Measurements from ENCODE around the gene SUPT4H1. TPM values are rescaled to one million over a fixed set of nuclear protein-coding genes. Genes with fewer than 3 reads are reported as not detected.

The SUPT4H1 gene
- total and polyA plus RNA-seq, 2 donors (not counting 1 experiment from before 2014, with no cell fraction given): 30.2 to 60.1 TPM

- peaks cover 92% of the 10 kb centered on the region for H3K79me2 ChIP-seq (ENCODE audit: control insufficient read depth, insufficient read depth, low read length)
- peak overlapping the region; percentile 92 for H3K4me2 ChIP-seq (replicated peaks; ENCODE audit: low read depth, low read length, poor library complexity, severe bottlenecking)
- WGBS (ENCODE audit: insufficient coverage): 12% methylated on average over 4 of the region's 10 CpGs
- no peaks in the 10 kb centered on the region for H3K27me3 ChIP-seq (replicated peaks in 1 of 4; ENCODE audit: control extremely low read depth in 1 of 4, control insufficient read depth in 3 of 4, insufficient read depth in 4 of 4, low read length in 3 of 4)
- ChIA-PET CTCF (interaction anchor here (1.0 to 13.7 kb wide), 3 partner anchors 10 to 82 kb away, joined by 4 to 587 read pairs (median 48); partner anchors contain the start of genes RNF43 and TSPOAP1), POLR2A (interaction anchor here (0.6 to 19.3 kb wide), 8 partner anchors 5 to 609 kb away, joined by 3 to 663 read pairs (median 10); partner anchors contain the start of genes RNF43, SUPT4H1 and TSPOAP1)
- peaks cover 59 to 78% of the 10 kb centered on the region in 2 donors for H3K4me1 ChIP-seq (ENCODE audit: control insufficient read depth in 2 of 2, insufficient read depth in 2 of 2, low read length in 2 of 2)
- TF ChIP-seq, protein P1, sequence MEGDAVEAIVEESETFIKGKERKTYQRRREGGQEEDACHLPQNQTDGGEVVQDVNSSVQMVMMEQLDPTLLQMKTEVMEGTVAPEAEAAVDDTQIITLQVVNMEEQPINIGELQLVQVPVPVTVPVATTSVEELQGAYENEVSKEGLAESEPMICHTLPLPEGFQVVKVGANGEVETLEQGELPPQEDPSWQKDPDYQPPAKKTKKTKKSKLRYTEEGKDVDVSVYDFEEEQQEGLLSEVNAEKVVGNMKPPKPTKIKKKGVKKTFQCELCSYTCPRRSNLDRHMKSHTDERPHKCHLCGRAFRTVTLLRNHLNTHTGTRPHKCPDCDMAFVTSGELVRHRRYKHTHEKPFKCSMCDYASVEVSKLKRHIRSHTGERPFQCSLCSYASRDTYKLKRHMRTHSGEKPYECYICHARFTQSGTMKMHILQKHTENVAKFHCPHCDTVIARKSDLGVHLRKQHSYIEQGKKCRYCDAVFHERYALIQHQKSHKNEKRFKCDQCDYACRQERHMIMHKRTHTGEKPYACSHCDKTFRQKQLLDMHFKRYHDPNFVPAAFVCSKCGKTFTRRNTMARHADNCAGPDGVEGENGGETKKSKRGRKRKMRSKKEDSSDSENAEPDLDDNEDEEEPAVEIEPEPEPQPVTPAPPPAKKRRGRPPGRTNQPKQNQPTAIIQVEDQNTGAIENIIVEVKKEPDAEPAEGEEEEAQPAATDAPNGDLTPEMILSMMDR (IDR thresholded peaks at IDR 0.05): no peak
- no peak for TF ChIP-seq EZH2 (IDR thresholded peaks at IDR 0.05; ENCODE audit: borderline replicate concordance, insufficient read depth, low read depth, low read length, poor library complexity, severe bottlenecking)
- H4K20me1 ChIP-seq (ENCODE audit: control insufficient read depth, insufficient read depth, low read length, poor library complexity, severe bottlenecking): peaks cover 22% of the 10 kb centered on the region
- H3K9ac ChIP-seq (ENCODE audit: low read length): peak overlapping the region; percentile 99
- no peak for ATAC-seq (ENCODE audit: low read depth)
- DNase-seq: peak; percentile 43
- H3K36me3 ChIP-seq (replicated peaks in 1 of 2; ENCODE audit: control extremely low read depth in 1 of 2, control insufficient read depth in 1 of 2, extremely low read depth in 1 of 2, insufficient read depth in 2 of 2, low read length in 1 of 2): peaks cover under 1 to 21% of the 10 kb centered on the region in 2 experiments
- no peaks in the 10 kb centered on the region for H3K9me3 Mint-ChIP-seq (ENCODE audit: insufficient read depth)
- no peaks in the 10 kb centered on the region for H3K9me3 ChIP-seq (ENCODE audit: control extremely low read depth in 1 of 3, control insufficient read depth in 2 of 3, insufficient read depth in 1 of 3, low read length in 2 of 3)
- H3K27me3 Mint-ChIP-seq: no peaks in the 10 kb centered on the region
- H3K4me1 Mint-ChIP-seq: peaks cover 71% of the 10 kb centered on the region
- H3K27ac Mint-ChIP-seq: peak overlapping the region; percentile 98
- peak overlapping the region; percentile 99 to 100 for H3K27ac ChIP-seq (ENCODE audit: low read length in 2 of 2)
- intact Hi-C loops (cut with micrococcal nuclease): no loop called here
- H2AFZ ChIP-seq (ENCODE audit: insufficient read depth, low read depth, low read length, poor library complexity, severe bottlenecking): peak overlapping the region; percentile 26
- H3K4me3 Mint-ChIP-seq: peak overlapping the region; percentile 91
- H3K4me3 ChIP-seq (ENCODE audit: control extremely low read depth in 1 of 5, extremely low read depth in 1 of 5, insufficient read depth in 1 of 5, low read depth in 2 of 5, low read length in 4 of 5): peak overlapping the region; percentile 53 to 100 (median 99)
These were observed 16.8 kb downstream of the SUPT4H1 start for GRCh38 chr17:58335061-58335731.

DNA sequence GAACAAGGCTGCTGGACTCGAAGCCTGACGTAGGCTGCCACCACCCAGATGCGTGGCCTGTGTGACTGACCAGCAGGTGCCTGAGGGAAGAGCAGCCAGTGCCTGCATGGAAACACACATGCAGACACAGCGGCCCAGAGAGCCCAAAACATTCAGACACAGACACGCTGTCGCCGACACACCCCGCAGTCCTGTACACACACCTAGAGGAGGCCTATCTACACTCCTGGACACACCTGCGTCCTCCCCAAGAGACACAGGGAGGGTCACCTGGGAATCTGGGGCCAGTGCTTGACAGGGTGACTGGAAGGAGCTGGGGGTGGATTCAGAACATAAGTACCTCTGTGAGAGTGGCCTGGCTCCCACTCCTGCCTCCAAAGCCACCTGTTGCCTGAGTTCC is 17.3 kb downstream of the SUPT4H1 start:
- H3K4me1 Mint-ChIP-seq: peaks cover 70% of the 10 kb centered on the region
- DNase-seq (peak; percentile 29), ATAC-seq (ENCODE audit: low read depth) (no peak)
- Histone ChIP-seq H4K20me1 (ENCODE audit: control insufficient read depth, insufficient read depth, low read length, poor library complexity, severe bottlenecking) (peaks cover 27% of the 10 kb centered on the region), H3K79me2 (ENCODE audit: control insufficient read depth, insufficient read depth, low read length) (peaks cover 87% of the 10 kb centered on the region), H3K4me3 (ENCODE audit: control extremely low read depth in 1 of 5, extremely low read depth in 1 of 5, insufficient read depth in 1 of 5, low read depth in 2 of 5, low read length in 4 of 5) (peak overlapping the region; percentile 4 to 100 (median 99)), H3K4me1 (ENCODE audit: control insufficient read depth in 2 of 2, insufficient read depth in 2 of 2, low read length in 2 of 2) (peaks cover 54 to 74% of the 10 kb centered on the region in 2 donors), H3K27me3 (replicated peaks in 1 of 4; ENCODE audit: control extremely low read depth in 1 of 4, control insufficient read depth in 3 of 4, insufficient read depth in 4 of 4, low read length in 3 of 4) (no peaks in the 10 kb centered on the region), H3K36me3 (replicated peaks in 1 of 2; ENCODE audit: control extremely low read depth in 1 of 2, control insufficient read depth in 1 of 2, extremely low read depth in 1 of 2, insufficient read depth in 2 of 2, low read length in 1 of 2) (peaks cover 2 to 25% of the 10 kb centered on the region in 2 experiments), H3K4me2 (replicated peaks; ENCODE audit: low read depth, low read length, poor library complexity, severe bottlenecking) (peak overlapping the region; percentile 92), H2AFZ (ENCODE audit: insufficient read depth, low read depth, low read length, poor library complexity, severe bottlenecking) (peak overlapping the region; percentile 26), H3K9ac (ENCODE audit: low read length) (peak overlapping the region; percentile 99), H3K27ac (ENCODE audit: low read length in 2 of 2) (peak overlapping the region; percentile 99 to 100), H3K9me3 (ENCODE audit: control extremely low read depth in 1 of 3, control insufficient read depth in 2 of 3, insufficient read depth in 1 of 3, low read length in 2 of 3) (no peaks in the 10 kb centered on the region)
- intact Hi-C loops (cut with micrococcal nuclease): no loop called here
- POLR2A ChIA-PET: interaction anchor here (0.6 to 19.3 kb wide), 5 partner anchors 7 to 609 kb away, joined by 3 to 663 read pairs (median 35); partner anchors contain the start of gene SUPT4H1
- peak overlapping the region; percentile 98 for H3K27ac Mint-ChIP-seq
- WGBS (ENCODE audit: insufficient coverage): 64% methylated on average over 3 of the region's 9 CpGs
- CTCF ChIA-PET: interaction anchor here (0.7 to 13.7 kb wide), 6 partner anchors 9 to 83 kb away, joined by 4 to 587 read pairs (median 40); partner anchors contain the start of genes RNF43, SUPT4H1 and TSPOAP1
- no peaks in the 10 kb centered on the region for H3K9me3 Mint-ChIP-seq (ENCODE audit: insufficient read depth)
- H3K27me3 Mint-ChIP-seq: no peaks in the 10 kb centered on the region
- H3K4me3 Mint-ChIP-seq: peak overlapping the region; percentile 91
- TF ChIP-seq, protein P1 (IDR thresholded peaks at IDR 0.05): no peak
- no peak for TF ChIP-seq EZH2 (IDR thresholded peaks at IDR 0.05; ENCODE audit: borderline replicate concordance, insufficient read depth, low read depth, low read length, poor library complexity, severe bottlenecking)
